GM19043 (cell line): Measurements from ENCODE around the gene MYO16.
A peak's percentile ranks its signal among the peaks of the same experiment; 100 is the strongest.
"Not testable (repeated sequence)": the region's sequence is repeated elsewhere in the genome, so short reads cannot be mapped to it uniquely, and the experiment has no call there.

Experiments
- ATAC-seq: cut with Tn5 transposase; IDR thresholded peaks from one replicate; pipeline ENCODE4 v1.9.1; 2021; ENCODE audit warnings: low read depth; ENCODE audit not compliant: unreplicated experiment

Gene MYO16

DNA sequence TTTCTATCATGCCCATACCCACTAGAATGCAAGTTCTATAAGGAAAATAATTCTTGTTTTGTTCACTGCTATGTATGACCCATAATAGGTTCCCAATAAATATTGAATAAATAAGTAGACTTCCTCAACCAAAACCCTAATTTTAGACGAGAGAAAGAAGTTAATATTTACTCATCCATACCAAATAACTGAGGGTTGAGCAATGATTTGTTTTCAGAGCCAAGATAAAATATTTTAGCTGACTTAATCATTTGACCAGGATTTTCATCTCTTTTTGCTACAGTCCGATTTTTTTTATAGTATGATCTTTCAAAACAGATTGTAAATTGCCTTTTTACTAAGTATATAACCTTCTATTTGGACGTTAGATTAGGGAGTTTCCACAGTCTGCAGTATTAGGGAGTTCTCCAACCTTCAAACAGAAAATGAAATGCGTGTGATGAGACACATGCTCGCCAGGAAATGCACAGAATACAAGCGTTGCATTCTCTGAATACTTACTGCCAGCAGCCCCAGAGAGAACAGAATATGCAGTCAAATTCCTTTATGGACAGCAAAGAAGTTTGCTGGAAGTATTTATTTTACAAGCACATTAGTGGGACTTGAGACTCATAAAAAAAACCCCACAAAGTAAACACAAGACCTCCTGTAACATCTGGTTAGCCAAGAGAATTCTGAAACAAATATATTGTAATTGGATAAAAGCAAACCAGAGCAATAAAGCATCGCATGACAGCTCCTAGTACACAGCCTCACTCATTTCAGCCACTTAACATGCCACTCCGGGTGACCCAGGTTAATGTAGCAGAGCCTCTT, 230.0 kb downstream of the MYO16 start:
- ATAC-seq: no peak

DNA sequence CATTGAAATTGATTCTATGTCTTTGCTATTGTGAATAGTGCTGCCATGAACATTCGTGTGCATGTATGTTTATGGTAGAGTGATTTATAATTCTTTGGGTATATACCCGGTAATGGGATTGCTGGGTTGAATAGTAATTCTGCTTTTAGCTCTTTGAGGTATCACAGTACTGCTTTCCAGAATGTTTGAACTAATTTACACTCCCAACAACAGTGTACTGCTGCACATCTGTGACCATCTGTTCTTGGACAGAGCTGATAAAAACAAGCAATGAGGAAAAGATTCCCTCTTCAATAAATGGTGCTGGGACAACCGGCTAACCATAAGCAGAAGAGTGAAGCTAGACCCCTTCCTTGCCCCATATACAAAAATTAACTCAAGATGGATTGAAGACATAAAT, 231.0 kb downstream of the MYO16 start:
- no peak for ATAC-seq

DNA sequence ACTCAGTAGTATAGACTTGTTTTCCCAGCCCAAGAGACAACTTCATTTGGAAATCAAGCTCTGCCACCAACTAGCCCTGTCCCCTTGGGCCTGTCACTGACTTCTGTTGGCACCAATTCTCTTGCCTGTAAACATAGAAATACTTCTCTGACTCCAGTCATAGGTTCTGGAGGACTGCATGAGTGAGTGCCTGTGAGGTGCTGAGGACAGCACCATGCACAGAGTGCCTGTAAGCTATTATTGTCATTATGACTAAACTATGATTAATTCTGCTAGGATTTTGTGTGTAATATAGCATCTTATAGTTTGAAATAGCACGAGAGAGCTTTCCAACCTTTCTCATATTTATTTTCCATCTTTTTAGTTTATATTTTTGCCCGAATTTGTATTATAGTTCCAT, 247.9 kb downstream of the MYO16 start:
- ATAC-seq: no peak

DNA sequence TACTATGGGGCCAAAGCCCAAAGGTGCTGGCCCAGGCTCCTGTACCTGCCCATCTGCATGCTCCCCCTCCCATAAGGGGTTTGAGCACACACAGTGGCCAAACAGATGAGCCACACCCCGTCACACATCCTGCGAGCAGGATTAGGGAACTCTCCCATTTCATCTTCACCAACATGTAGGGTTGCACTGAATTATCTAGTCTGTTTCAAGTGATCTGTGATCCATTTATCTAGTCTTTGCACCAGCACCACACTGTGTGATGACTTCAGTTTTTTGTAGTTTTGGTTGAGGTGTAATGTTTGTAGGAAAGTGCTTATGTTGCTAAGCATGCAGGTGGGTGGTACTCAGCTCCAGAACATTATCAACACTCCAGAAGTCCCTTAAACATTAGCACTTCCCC, 249.3 kb downstream of the MYO16 start:
- ATAC-seq: no peak

DNA sequence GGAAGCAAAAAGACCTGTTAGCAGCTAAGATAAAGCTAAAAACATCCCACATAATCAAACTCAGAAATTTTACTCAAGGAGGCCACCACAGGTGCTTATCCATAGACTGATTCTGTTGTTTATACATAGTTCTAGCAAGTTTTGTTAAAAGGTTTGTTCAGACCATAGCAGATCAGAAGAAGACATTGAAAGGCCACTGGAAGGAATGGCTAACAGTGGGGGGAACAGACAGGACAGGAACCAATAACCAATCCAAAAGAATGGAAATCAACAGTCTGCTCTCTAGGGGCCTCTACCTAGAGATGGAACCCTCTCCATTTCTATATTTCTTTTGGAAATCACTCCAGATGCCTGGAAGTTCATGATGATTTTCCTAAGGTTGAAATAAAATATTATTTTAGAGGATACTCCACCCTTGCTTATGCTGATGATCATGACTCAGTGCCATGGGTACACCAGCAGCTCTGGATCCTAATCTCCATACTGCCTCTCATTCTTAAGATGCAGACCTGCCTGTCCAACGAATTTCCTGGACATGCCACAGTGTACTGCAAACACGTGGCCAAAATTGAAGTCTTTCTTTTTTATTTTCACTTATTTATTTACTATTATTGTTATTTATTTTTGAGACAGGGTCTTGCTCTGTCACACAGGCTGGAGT, 260.0 kb downstream of the MYO16 start:
- ATAC-seq: no peak

DNA sequence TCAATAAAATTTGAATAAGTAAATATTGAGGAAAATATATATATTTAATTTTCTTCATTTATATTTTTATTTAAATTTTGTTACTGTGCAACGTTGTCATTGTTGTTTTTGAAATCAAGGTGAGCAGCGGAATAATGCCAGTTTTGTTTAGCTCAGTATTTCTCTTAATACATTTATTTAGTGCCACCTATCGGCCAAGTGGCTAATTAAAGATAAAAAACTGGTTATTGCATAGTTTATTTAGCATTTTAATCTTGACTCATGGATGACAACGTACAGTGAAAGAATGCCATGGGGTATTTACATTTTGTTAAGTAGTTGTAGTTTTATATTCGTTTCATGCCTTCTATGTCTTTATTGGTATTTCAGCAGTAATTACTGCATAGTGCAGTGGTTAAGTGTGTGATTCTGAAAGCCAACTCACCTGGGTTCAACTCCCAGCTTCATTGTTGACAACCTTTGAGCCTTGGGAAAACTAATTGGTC, 265.9 kb downstream of the MYO16 start:
- ATAC-seq: no peak

DNA sequence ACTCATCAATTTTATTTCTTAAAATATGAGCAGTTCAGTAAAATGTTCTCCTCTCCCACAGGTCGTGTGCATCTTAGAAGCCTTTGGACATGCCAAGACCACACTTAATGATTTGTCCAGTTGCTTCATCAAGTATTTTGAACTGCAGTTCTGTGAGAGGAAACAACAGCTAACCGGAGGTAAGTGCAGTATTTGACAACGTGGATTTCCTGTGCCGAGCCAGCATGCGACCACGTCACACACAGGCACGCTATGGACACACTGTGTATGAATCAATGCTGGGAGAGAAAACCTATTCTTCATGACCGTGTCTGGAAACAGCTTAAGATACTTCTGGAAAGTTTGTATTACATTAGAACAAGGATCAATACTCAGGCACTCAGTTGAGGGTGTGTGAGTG, 268.5 kb downstream of the MYO16 start:
- no peak for ATAC-seq

GRCh38 chr13:108902405-108903155, 273.2 kb downstream of the MYO16 start:
- no peak for ATAC-seq

DNA sequence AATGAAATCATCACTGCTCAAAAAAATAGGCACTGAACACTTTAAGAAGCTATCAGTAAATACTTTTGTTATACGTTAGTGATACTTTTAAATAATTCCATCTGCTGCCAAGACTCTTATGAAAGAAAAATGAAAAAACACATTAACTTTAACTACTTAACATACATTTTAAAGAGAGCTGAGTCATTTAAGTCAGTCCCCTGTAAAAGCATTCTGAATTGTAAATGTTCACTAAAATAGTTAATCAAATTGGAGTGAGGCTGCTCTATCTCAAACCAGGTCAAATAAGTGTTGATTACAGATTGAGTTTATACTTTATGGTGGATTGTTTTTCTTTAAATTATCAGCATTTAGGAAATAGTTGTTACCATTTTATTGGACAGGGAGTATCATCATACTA, 274.2 kb downstream of the MYO16 start:
- ATAC-seq: no peak

DNA sequence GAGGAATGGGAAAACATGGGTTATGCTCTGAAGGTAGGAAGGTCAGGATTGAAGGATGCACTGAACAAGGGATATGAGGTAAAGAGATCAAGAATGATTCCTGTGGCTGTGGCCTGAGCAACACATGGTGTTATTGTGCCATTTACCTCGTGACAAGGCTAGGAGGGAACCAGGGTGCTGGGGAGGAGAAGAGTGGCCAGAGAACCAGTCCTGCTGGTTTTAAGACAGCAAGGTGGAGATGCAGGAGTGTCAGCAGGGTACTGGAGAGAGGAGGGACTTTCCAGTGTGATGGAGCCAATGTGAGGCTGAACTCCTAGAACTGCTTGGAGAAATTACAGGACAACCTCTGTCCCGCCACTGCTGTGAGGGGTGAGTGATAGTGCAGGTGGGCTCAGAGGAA, 282.4 kb downstream of the MYO16 start:
- no peak for ATAC-seq

DNA sequence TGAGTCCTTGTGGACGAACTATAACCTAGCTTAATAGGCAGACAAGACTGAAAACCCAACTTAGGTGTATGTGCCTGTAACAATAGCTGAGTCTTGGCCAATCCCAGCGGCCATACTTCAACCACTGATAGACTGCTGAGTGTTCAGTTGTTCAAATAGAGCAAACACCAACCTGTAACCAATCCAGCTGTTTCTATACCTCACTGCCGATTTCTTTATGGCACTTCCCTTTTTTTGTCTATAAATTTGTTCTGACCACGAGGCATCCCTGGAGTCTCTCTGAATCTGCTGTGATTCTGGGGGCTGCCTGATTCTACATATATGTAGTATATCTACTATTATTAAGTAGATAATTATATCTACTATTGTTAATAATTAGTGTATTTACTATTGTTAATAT, 284.3 kb downstream of the MYO16 start:
- not testable (repeated sequence) for ATAC-seq

DNA sequence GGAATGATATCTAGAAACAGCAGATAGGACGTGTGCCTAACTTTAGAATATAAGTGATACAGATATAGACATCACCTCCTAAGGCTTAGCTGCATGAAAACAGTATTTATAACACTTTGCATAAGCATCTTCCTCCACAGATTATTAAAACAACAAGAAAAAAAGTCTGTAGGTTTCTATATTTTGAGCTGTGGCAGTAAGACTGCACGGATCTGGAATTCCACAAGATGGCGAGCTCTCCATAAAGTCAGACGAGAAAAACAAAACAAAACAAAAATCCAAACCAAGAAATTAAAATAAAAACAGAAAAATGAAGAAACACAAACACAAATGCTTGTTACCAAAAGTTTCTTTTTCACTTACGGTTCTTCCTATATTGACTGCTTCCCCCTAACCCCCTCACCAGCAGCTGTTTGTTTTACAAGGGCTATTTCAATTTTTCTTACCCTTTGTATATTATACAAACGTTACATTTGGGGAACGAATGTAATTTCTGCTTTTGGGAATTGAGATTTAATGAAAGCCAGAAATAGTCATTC, 285.8 kb downstream of the MYO16 start:
- ATAC-seq: peak; percentile 35

DNA sequence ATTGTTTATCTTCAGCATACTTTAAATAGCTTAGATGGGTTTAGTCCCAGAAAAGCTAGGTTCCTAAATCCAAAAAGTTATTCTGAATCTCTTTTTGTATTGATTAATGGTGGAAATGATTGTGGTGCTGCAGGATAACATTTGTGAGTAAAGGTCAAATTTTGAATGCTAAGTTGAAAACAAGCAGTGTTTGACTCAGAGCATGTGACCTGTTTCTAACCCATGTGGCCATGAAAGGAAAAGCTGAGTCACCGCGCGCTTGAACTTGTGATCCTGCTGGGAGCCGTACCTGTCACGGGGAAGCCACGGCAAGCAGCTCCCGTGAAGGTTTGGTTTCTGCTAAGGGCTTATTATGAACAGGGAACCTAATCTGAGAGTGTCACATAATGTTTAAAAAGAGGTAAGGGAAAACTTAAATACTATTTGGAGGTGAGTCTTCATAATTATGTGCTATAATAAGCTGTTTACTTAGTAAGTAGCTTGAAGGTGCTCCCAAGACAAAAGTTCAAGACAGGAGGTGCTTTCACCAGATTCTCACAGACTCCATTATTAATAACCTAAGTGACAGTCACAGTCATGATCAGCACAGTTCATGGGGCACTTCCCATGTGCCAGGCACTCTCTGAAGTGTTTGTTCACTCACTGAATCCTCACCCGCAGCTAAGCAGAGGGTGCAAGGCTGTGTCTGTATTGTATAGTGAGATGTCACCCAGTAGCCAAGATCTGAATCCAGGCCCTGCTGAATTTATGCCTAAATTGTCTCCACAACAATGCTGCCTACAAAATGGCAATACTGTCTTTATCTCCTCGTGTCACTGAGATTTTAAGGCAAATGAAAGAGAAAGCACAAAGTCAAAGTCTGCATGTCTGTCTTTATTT, 286.5 kb downstream of the MYO16 start:
- ATAC-seq: peak; percentile 88

DNA sequence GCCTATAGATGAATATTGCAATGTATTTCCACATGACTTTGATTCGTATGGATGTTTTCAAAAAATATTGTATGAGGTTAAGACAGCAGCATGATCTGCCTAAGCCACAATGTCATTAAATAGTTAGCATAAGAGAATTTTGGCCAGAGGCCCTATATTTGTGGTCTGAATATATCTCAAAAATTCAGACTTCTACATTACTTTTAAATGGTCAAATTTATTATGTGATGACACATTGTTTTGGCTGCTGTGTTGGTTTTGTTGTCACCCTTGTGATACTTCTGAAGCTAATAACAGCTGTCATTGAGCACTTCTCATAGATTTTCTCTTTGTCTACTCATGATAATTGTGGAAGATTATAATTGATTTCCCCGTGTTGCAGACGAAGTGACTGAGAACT, 288.2 kb downstream of the MYO16 start:
- no peak for ATAC-seq

- ATAC-seq: no peak
These were observed 289.9 kb downstream of the MYO16 start for GRCh38 chr13:108919036-108919907.

DNA sequence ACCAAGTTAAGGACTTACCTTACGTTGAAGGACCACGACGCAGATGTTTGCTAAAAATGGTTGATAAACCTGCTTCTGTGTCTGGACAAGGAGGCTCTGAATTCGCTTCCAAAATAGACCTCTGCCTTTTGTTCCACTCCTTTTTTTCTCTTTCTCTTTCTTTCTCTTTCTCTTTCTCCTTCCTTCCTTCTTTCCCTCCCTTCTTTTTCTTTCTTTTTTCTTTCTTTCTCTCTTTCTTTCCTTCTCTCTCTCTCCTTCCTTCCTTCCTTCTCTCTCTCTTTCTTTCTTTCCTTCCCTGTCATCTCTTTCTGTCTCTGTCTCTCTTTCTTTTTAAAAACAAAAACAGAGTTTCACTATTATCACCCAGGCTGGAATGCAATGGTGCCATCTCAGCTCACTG, 290.7 kb downstream of the MYO16 start:
- no peak for ATAC-seq

DNA sequence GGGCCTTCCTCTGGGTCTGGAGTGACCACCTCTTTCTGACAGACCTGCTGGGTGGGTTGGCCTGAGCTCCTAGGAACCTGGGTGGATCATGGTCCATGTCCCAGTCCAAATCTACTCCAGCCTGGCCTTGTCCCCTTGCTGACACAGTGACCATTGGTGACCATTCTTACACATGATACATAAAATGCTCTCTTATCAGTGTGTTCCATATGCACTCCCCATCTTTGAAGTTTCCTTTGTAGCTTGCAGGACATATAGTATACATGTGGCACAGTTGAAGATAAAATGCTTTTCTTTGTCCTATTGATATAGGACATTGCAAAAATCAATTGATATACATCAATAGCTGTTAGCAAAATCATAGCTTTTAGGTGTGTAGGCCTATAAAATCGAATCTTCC, 291.8 kb downstream of the MYO16 start:
- ATAC-seq: no peak

DNA sequence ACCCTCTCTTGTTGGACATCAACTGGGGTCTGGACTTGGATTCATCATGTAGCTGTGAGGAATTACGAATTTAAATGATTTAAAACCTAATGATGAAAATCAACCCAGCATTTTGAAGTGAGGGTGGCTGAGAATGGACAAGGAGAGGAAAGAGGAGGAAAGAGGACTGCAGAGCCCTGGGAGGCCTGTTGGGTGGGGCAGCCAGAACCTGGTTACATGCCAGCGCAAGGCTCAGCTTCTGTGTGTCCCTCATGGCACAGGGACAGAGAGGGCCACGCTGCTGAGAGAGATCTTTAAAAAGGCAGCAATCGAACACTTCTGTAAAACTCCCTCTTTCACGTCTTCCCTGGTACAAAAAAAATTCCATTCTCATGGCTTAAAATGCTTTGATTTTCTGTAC, 292.7 kb downstream of the MYO16 start:
- ATAC-seq: no peak

GRCh38 chr13:108923386-108924047, 294.1 kb downstream of the MYO16 start:
- no peak for ATAC-seq
